GM12872 (cell line): ENCODE results near the gene BCAT1.

Experiments
- TF ChIP-seq, protein P1 (sequence below): IDR thresholded peaks from 3 replicates; pipeline ENCODE4 v1.5.1; 2011; ENCODE audit warnings: low read depth, mild to moderate bottlenecking, low read length, moderate library complexity; ENCODE audit not compliant: insufficient read depth

BCAT1 gene

DNA sequence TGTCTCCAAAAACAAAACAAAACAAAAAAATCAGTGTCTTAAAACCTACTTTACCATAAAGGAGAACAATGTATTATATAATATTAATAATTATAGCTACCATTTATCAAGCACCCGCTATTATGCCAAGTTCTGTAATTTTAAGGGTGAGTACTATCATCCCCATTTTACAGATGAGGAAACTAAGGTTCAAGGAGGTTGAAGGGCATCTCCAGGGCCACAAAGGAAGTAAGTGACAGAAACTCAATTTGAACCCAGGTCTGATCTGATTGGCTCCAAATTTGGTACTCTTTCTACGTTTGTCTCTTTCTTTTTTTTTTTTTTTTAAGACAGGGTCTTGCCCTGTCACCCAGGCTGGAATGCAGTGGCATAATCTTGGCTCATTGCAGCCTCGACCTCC lies 115.4 kb downstream of the BCAT1 start:
- TF ChIP-seq, protein P1, sequence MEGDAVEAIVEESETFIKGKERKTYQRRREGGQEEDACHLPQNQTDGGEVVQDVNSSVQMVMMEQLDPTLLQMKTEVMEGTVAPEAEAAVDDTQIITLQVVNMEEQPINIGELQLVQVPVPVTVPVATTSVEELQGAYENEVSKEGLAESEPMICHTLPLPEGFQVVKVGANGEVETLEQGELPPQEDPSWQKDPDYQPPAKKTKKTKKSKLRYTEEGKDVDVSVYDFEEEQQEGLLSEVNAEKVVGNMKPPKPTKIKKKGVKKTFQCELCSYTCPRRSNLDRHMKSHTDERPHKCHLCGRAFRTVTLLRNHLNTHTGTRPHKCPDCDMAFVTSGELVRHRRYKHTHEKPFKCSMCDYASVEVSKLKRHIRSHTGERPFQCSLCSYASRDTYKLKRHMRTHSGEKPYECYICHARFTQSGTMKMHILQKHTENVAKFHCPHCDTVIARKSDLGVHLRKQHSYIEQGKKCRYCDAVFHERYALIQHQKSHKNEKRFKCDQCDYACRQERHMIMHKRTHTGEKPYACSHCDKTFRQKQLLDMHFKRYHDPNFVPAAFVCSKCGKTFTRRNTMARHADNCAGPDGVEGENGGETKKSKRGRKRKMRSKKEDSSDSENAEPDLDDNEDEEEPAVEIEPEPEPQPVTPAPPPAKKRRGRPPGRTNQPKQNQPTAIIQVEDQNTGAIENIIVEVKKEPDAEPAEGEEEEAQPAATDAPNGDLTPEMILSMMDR = no peak

DNA sequence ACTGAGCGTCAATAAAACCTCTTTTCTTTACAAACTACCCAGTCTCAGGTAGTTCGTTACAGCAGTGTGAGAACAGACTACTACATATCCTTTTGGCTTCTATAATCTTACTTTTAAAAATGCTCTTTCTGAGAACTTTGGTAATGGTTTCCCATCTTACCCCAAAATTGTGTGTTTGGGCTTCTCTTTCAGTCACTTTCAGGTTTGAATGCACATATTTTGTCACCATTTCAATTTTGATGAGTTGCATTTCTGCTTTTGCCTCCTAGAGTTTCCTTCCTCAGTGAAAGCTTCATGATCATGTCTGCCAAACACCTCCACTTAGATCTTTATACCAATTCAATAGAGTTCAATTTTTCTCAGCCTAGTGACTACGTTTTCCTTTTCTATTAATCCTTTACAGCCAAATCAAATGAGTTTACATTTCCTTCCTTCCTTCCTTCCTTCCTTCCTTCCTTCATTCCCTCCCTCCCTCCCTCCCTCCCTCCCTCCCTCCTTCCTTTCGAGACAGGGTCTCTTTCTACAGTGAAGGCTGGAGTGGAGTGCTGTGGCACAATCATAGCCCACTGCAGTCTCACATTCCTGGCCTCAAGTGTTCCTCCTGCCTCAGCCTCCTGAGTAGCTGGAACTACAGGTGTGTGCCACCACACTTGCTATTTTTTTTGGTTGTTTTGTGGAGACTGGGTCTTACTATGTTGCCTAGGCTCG lies 124.9 kb downstream of the BCAT1 start:
- TF ChIP-seq, protein P1 = no peak

DNA sequence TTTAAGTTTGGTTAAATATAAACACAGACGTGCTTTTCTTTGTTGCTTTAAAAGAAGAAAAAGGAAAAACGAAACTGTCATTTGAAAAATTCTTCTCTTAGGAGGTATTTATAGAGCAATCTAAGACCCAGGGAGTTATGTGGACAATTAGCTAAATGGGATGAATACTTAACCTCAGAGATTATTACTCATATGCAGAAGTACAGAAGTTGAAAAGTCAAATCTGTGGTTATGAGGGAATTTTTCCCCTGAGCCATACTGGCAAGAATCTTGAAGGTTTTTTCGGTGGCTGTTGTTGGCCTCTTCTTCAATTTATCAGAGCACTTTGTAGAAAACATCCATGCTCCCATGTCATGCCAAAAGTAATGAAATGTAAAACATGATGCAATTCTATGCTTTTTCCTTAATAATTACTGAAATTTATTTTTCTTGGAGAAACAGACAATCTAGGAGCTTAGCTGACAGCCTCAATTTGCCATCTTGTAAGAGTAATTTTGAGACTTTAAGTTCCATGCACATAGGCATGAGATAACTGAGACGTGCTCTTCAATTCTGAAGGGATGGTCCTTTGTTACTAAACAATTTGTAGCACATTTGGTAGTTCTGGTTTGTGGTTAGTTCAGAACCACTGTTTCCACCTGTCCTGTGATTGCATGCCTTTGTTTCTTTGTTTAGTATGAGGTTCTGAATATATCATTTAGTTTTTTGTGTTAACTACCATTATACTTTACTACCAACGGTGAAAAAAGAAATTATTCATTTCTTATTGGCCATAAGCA lies 126.6 kb downstream of the BCAT1 start:
- TF ChIP-seq, protein P1 = no peak

DNA sequence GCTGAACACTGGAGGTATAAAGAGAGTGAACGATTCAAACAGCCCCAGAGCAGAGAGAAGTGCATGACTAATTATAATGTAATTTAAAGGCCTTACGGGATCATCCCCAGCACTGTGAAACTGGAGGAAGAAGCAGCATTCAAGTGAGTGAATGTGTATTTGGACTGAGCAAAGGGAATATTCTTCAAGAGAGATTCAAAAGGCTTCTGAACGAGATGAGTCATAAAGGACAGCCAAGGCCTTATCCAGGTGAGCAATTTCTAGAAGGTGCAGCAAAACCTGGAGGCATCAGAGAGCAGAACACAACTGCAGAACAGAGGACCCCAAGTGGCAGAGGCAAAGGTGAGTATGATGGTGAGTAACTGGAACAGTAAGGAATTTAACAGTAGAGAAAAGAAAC lies 127.2 kb downstream of the BCAT1 start:
- TF ChIP-seq, protein P1 = no peak

DNA sequence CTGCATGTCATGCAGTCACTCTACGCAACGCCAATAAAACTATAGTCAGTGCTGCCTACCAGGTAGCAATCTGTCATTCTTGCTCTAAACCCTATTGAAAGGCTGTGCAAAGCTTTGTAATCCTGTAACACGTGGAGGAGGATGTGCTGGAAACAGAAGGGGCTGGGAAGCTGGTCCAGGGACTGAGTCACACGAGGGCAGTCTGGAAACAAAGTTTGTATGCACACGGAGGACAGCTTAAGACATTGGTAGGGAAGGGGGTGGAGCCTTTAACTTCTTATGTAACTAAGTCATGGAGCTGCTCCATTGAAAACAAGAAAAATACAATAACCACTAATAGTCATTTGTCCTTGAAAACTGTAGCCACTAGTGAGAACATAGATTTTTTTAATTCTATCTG lies 128.0 kb downstream of the BCAT1 start:
- TF ChIP-seq, protein P1 = no peak

DNA sequence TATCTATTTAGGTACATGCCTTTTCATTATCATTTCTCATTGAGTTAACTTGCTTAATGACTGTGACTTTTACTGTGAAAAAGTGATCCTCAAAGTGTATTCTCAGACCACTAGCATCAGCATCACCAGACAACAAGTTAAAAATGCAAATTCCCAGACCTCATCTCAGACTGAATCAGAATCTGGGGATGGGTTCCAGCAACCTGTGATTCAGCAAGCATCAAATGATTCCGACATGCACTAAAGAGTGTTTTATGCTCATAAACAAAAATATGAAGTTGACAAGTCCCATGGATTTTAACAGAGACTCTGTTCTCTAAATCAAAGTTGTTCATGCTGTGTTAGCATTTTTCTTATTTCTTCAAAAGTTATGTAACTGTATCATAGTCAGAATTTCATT lies 130.6 kb downstream of the BCAT1 start:
- TF ChIP-seq, protein P1 = no peak

DNA sequence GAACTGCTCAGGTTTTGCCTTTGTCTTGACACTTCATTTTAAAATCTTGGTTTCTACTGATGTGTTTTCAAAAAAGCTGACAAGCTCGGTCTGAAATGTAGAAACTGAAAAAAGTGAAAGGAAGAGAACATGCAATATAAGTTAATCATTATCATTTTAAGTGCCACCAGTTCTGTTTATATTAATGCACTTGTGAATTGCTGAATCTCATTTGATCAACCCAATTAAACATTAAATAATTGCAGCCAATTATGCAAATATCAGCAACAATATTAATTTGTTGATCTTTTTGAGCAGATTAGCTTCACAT lies 133.8 kb downstream of the BCAT1 start:
- TF ChIP-seq, protein P1 = no peak
